Measurements from ENCODE around the gene AKAP4. TPM values are rescaled to one million over a fixed set of nuclear protein-coding genes. Genes with fewer than 3 reads are reported as not detected.

The AKAP4 gene
- total and polyA plus RNA-seq, 2 donors (not counting 1 experiment from before 2014, with no cell fraction given), result not detected

DNA sequence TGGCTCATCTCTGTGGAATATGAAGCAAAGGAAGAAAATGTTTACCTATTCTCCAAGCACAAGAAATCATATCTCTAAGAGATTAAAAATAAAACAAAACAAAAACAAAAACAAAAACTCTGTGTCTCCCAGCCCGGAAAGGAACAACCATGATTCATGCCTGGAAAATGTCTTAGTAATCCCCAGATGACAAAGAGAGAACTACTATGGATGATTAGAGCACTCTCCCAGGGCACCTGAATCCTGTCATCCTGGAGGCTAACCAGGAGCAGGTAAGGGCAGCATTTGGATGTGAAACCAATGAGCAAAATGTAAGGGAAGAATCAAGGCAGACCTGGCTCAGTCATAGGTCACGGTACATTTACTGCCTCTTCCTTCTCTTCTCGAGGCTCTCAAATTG lies 1.7 kb upstream of the AKAP4 start:
- no peak overlapping the region for H3K4me3 ChIP-seq (ENCODE audit: control extremely low read depth in 1 of 5, extremely low read depth in 1 of 5, insufficient read depth in 1 of 5, low read depth in 2 of 5, low read length in 4 of 5)
- no CpG with 5 or more reads among the region's 3 CpGs for WGBS (ENCODE audit: insufficient coverage)
- H3K27ac ChIP-seq (ENCODE audit: low read length in 2 of 2), result no peak overlapping the region
- H3K4me1 ChIP-seq (ENCODE audit: control insufficient read depth in 2 of 2, insufficient read depth in 2 of 2, low read length in 2 of 2), result peaks cover 5 to 6% of the 10 kb centered on the region in 2 donors
- H3K27me3 ChIP-seq (replicated peaks in 1 of 4; ENCODE audit: control extremely low read depth in 1 of 4, control insufficient read depth in 3 of 4, insufficient read depth in 4 of 4, low read length in 3 of 4), result no peaks in the 10 kb centered on the region
- ChIA-PET CTCF (no interaction called here), POLR2A (no interaction called here)
- H2AFZ ChIP-seq (ENCODE audit: insufficient read depth, low read depth, low read length, poor library complexity, severe bottlenecking), result no peak overlapping the region
- no peaks in the 10 kb centered on the region for H3K9me3 Mint-ChIP-seq (ENCODE audit: insufficient read depth)
- peaks cover 10% of the 10 kb centered on the region for H3K27me3 Mint-ChIP-seq
- no peaks in the 10 kb centered on the region for H4K20me1 ChIP-seq (ENCODE audit: control insufficient read depth, insufficient read depth, low read length, poor library complexity, severe bottlenecking)
- no peak for TF ChIP-seq EZH2 (IDR thresholded peaks at IDR 0.05; ENCODE audit: borderline replicate concordance, insufficient read depth, low read depth, low read length, poor library complexity, severe bottlenecking)
- TF ChIP-seq, protein P1, sequence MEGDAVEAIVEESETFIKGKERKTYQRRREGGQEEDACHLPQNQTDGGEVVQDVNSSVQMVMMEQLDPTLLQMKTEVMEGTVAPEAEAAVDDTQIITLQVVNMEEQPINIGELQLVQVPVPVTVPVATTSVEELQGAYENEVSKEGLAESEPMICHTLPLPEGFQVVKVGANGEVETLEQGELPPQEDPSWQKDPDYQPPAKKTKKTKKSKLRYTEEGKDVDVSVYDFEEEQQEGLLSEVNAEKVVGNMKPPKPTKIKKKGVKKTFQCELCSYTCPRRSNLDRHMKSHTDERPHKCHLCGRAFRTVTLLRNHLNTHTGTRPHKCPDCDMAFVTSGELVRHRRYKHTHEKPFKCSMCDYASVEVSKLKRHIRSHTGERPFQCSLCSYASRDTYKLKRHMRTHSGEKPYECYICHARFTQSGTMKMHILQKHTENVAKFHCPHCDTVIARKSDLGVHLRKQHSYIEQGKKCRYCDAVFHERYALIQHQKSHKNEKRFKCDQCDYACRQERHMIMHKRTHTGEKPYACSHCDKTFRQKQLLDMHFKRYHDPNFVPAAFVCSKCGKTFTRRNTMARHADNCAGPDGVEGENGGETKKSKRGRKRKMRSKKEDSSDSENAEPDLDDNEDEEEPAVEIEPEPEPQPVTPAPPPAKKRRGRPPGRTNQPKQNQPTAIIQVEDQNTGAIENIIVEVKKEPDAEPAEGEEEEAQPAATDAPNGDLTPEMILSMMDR (IDR thresholded peaks at IDR 0.05), result no peak
- no peaks in the 10 kb centered on the region for H3K36me3 ChIP-seq (replicated peaks in 1 of 2; ENCODE audit: control extremely low read depth in 1 of 2, control insufficient read depth in 1 of 2, extremely low read depth in 1 of 2, insufficient read depth in 2 of 2, low read length in 1 of 2)
- ATAC-seq (ENCODE audit: low read depth), result no peak
- no peak overlapping the region for H3K9ac ChIP-seq (ENCODE audit: low read length)
- H3K4me1 Mint-ChIP-seq, result peaks cover 11% of the 10 kb centered on the region
- no peak overlapping the region for H3K4me3 Mint-ChIP-seq
- H3K9me3 ChIP-seq (ENCODE audit: control extremely low read depth in 1 of 3, control insufficient read depth in 2 of 3, insufficient read depth in 1 of 3, low read length in 2 of 3), result no peaks in the 10 kb centered on the region
- no peak overlapping the region for H3K27ac Mint-ChIP-seq
- intact Hi-C loops (cut with micrococcal nuclease), result no loop called here
- H3K79me2 ChIP-seq (ENCODE audit: control insufficient read depth, insufficient read depth, low read length), result no peaks in the 10 kb centered on the region
- no peak for DNase-seq
- no peak overlapping the region for H3K4me2 ChIP-seq (replicated peaks; ENCODE audit: low read depth, low read length, poor library complexity, severe bottlenecking)

DNA sequence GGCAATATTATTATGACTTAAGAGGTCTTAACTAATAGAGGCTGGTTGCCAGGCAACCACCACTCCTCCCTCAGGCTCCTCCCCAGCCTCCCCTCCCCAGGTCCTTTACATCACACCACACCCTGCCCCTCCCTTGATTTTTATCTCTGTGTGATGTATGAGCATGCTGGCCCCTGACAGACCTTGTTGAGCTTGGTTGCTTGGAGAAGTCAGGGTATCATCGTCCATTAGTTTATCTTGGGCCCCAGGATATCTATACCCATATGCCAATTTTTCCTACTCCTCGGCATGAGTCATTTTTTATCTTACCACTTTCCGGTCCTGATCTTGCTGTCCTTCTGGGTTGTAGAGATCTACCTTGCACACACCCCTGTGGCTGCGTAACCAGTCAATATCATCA lies 2.5 kb downstream of the AKAP4 start:
- Histone ChIP-seq H3K4me2 (replicated peaks; ENCODE audit: low read depth, low read length, poor library complexity, severe bottlenecking) (no peak overlapping the region), H3K27ac (ENCODE audit: low read length in 2 of 2) (no peak overlapping the region), H3K27me3 (replicated peaks in 1 of 4; ENCODE audit: control extremely low read depth in 1 of 4, control insufficient read depth in 3 of 4, insufficient read depth in 4 of 4, low read length in 3 of 4) (no peaks in the 10 kb centered on the region), H3K79me2 (ENCODE audit: control insufficient read depth, insufficient read depth, low read length) (no peaks in the 10 kb centered on the region), H3K4me3 (ENCODE audit: control extremely low read depth in 1 of 5, extremely low read depth in 1 of 5, insufficient read depth in 1 of 5, low read depth in 2 of 5, low read length in 4 of 5) (no peak overlapping the region), H3K9ac (ENCODE audit: low read length) (no peak overlapping the region), H3K9me3 (ENCODE audit: control extremely low read depth in 1 of 3, control insufficient read depth in 2 of 3, insufficient read depth in 1 of 3, low read length in 2 of 3) (no peaks in the 10 kb centered on the region), H2AFZ (ENCODE audit: insufficient read depth, low read depth, low read length, poor library complexity, severe bottlenecking) (no peak overlapping the region), H3K36me3 (replicated peaks in 1 of 2; ENCODE audit: control extremely low read depth in 1 of 2, control insufficient read depth in 1 of 2, extremely low read depth in 1 of 2, insufficient read depth in 2 of 2, low read length in 1 of 2) (no peaks in the 10 kb centered on the region), H3K4me1 (ENCODE audit: control insufficient read depth in 2 of 2, insufficient read depth in 2 of 2, low read length in 2 of 2) (no peaks in the 10 kb centered on the region), H4K20me1 (ENCODE audit: control insufficient read depth, insufficient read depth, low read length, poor library complexity, severe bottlenecking) (no peaks in the 10 kb centered on the region)
- TF ChIP-seq, protein P1 (IDR thresholded peaks at IDR 0.05), result no peak
- TF ChIP-seq EZH2 (IDR thresholded peaks at IDR 0.05; ENCODE audit: borderline replicate concordance, insufficient read depth, low read depth, low read length, poor library complexity, severe bottlenecking), result no peak
- Mint-ChIP-seq H3K4me3 (no peak overlapping the region), H3K27me3 (peaks cover 18% of the 10 kb centered on the region), H3K27ac (no peak overlapping the region), H3K9me3 (ENCODE audit: insufficient read depth) (no peaks in the 10 kb centered on the region), H3K4me1 (peaks cover under 1% of the 10 kb centered on the region)
- ATAC-seq (ENCODE audit: low read depth) (no peak), DNase-seq (no peak)
- WGBS (ENCODE audit: insufficient coverage), result 100% methylated on average over 2 of the region's 4 CpGs
- ChIA-PET POLR2A (no interaction called here), CTCF (no interaction called here)
- intact Hi-C loops (cut with micrococcal nuclease), result no loop called here

All from B cell (primary cell).